Measurements from ENCODE around the gene C2orf72. TPM values are rescaled to one million over a fixed set of nuclear protein-coding genes. Genes with fewer than 3 reads are reported as not detected.
A peak's percentile ranks its signal among the peaks of the same experiment; 100 is the strongest.

C2orf72 gene
- total and polyA plus RNA-seq, 2 of the 13 experiments (the other 11 are each of a cell fraction or from before 2014, with no cell fraction given), result 147 to 203 TPM

DNA sequence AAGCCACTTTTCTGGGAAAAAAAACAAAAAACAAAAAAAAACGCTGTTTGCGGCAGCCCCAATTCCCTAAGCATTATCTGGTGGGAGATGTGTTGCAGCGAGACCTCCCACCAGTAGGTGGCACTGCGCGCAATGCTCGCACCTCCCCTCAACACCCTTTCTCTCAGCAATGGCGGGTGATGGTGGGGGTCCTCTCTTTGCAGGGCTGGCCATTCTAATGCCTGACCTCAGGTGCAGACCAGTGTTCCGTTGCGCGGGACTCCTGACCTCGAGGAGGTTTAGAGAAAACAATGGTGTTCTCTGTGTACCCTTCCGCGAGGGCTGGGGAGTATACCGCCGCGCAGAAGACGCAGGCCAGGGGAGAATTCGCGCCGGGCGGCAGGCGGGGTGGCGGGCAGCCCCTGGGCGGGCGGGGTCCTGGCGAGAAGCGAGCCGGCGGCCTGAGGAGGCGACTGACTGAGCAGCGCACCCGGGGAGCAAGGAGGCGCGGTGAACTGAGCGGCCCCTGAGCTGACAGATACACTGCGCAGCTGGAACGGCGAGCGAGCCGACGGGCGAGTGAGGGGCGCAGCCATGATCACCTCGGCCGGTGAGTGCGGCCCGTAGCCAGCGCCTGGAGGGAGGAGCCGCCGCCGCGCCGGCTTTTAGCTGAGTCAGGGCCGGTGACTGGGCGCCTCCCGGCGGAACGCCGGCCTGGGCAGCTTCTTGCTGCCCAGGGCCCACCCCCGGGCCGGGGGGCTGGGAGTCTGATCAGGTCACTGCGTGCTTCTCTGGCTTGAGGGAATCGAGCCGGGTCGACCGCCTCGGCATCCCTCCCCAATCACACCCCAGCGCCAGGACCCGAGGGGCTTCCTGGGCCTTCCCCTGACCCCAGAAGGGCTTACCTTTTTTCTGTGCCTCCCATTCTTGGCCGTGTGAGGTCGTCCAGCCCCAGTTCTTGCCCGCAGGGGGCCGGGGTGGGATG, 19.4 kb downstream of the C2orf72 start, which contains the start of gene PSMD1 (continued):
- TF ChIP-seq, protein P1, sequence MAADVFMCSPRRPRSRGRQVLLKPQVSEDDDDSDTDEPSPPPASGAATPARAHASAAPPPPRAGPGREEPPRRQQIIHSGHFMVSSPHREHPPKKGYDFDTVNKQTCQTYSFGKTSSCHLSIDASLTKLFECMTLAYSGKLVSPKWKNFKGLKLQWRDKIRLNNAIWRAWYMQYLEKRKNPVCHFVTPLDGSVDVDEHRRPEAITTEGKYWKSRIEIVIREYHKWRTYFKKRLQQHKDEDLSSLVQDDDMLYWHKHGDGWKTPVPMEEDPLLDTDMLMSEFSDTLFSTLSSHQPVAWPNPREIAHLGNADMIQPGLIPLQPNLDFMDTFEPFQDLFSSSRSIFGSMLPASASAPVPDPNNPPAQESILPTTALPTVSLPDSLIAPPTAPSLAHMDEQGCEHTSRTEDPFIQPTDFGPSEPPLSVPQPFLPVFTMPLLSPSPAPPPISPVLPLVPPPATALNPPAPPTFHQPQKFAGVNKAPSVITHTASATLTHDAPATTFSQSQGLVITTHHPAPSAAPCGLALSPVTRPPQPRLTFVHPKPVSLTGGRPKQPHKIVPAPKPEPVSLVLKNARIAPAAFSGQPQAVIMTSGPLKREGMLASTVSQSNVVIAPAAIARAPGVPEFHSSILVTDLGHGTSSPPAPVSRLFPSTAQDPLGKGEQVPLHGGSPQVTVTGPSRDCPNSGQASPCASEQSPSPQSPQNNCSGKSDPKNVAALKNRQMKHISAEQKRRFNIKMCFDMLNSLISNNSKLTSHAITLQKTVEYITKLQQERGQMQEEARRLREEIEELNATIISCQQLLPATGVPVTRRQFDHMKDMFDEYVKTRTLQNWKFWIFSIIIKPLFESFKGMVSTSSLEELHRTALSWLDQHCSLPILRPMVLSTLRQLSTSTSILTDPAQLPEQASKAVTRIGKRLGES (CRISPR knock-in tag; IDR thresholded peaks at IDR 0.05; ENCODE audit: borderline replicate concordance), result no peak; the same call in 1 of the 2 replicates
- no peak for TF ChIP-seq PHB2 (IDR thresholded peaks at IDR 0.05; ENCODE audit: partially characterized antibody)
- TF ChIP-seq HNRNPLL (IDR thresholded peaks at IDR 0.05; ENCODE audit: low read depth, low read length, poor library complexity, severe bottlenecking), result peak; percentile 80
- TF ChIP-seq, protein P2, sequence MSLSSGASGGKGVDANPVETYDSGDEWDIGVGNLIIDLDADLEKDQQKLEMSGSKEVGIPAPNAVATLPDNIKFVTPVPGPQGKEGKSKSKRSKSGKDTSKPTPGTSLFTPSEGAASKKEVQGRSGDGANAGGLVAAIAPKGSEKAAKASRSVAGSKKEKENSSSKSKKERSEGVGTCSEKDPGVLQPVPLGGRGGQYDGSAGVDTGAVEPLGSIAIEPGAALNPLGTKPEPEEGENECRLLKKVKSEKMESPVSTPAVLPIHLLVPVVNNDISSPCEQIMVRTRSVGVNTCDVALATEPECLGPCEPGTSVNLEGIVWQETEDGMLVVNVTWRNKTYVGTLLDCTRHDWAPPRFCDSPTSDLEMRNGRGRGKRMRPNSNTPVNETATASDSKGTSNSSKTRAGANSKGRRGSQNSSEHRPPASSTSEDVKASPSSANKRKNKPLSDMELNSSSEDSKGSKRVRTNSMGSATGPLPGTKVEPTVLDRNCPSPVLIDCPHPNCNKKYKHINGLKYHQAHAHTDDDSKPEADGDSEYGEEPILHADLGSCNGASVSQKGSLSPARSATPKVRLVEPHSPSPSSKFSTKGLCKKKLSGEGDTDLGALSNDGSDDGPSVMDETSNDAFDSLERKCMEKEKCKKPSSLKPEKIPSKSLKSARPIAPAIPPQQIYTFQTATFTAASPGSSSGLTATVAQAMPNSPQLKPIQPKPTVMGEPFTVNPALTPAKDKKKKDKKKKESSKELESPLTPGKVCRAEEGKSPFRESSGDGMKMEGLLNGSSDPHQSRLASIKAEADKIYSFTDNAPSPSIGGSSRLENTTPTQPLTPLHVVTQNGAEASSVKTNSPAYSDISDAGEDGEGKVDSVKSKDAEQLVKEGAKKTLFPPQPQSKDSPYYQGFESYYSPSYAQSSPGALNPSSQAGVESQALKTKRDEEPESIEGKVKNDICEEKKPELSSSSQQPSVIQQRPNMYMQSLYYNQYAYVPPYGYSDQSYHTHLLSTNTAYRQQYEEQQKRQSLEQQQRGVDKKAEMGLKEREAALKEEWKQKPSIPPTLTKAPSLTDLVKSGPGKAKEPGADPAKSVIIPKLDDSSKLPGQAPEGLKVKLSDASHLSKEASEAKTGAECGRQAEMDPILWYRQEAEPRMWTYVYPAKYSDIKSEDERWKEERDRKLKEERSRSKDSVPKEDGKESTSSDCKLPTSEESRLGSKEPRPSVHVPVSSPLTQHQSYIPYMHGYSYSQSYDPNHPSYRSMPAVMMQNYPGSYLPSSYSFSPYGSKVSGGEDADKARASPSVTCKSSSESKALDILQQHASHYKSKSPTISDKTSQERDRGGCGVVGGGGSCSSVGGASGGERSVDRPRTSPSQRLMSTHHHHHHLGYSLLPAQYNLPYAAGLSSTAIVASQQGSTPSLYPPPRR (CRISPR knock-in tag; IDR thresholded peaks at IDR 0.05; ENCODE audit: borderline replicate concordance), result peak; percentile 37; the same call in 1 of the 2 replicates
- TF ChIP-seq ZNF343 (CRISPR knock-in tag; IDR thresholded peaks at IDR 0.05), result peak; percentile 37; the same call in 1 of the 2 replicates
- TF ChIP-seq SNAI1 (CRISPR knock-in tag; IDR thresholded peaks at IDR 0.05; ENCODE audit: borderline replicate concordance), result no peak
- TF ChIP-seq HOXA3 (CRISPR knock-in tag; IDR thresholded peaks at IDR 0.05), result peak; percentile 95
- TF ChIP-seq ZNF615 (CRISPR knock-in tag; IDR thresholded peaks at IDR 0.05; ENCODE audit: borderline replicate concordance), result no peak
- TF ChIP-seq SNRNP70 (IDR thresholded peaks at IDR 0.05; ENCODE audit: low read depth, low read length), result no peak
- TF ChIP-seq RARA (CRISPR knock-in tag; IDR thresholded peaks at IDR 0.05), result peak; percentile 29; the same call in 1 of the 2 replicates
- peak; percentile 42; the same call in 1 of the 2 replicates for TF ChIP-seq CBFB (CRISPR knock-in tag; IDR thresholded peaks at IDR 0.05)
- TF ChIP-seq ZNF282 (IDR thresholded peaks at IDR 0.05; ENCODE audit: partially characterized antibody), result no peak
- 0 out of 2 replicates have a peak, but pooled peaks have one; percentile 44 for TF ChIP-seq ZNF256 (CRISPR knock-in tag; conservative IDR thresholded peaks at IDR 0.05)
- TF ChIP-seq NR2F2 (IDR thresholded peaks at IDR 0.05; ENCODE audit: borderline replicate concordance, low read depth), result no peak
- TF ChIP-seq FOSL2 (CRISPR knock-in tag; IDR thresholded peaks at IDR 0.05), result peak; percentile 63
- TF ChIP-seq GABPB1 (CRISPR knock-in tag; IDR thresholded peaks at IDR 0.05), result peak; percentile 84
- TF ChIP-seq, protein P3, sequence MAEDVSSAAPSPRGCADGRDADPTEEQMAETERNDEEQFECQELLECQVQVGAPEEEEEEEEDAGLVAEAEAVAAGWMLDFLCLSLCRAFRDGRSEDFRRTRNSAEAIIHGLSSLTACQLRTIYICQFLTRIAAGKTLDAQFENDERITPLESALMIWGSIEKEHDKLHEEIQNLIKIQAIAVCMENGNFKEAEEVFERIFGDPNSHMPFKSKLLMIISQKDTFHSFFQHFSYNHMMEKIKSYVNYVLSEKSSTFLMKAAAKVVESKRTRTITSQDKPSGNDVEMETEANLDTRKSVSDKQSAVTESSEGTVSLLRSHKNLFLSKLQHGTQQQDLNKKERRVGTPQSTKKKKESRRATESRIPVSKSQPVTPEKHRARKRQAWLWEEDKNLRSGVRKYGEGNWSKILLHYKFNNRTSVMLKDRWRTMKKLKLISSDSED (CRISPR knock-in tag; IDR thresholded peaks at IDR 0.05), result peak; percentile 27; the same call in 1 of the 2 replicates
- TF ChIP-seq, protein P4, sequence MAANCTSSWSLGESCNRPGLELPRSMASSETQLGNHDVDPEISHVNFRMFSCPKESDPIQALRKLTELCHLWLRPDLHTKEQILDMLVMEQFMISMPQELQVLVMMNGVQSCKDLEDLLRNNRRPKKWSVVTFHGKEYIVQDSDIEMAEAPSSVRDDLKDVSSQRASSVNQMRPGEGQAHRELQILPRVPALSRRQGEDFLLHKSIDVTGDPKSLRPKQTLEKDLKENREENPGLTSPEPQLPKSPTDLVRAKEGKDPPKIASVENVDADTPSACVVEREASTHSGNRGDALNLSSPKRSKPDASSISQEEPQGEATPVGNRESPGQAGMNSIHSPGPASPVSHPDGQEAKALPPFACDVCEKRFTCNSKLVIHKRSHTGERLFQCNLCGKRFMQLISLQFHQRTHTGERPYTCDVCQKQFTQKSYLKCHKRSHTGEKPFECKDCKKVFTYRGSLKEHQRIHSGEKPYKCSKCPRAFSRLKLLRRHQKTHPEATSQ (CRISPR knock-in tag; IDR thresholded peaks at IDR 0.05; ENCODE audit: borderline replicate concordance), result no peak

Data from HepG2 (cell line).